ENCODE data around the gene GNRH2.
"Not testable (repeated sequence)": the region's sequence is repeated elsewhere in the genome, so short reads cannot be mapped to it uniquely, and the experiment has no call there.

The GNRH2 gene

GRCh38 chr20:3042625-3043024, 797 bp upstream of the GNRH2 start:
- no peak for DNase-seq (ENCODE audit: low spot score)

- no peak for DNase-seq (ENCODE audit: low spot score)
Observed at GRCh38 chr20:3044336-3044965, 1.0 kb downstream of the GNRH2 start.

DNA sequence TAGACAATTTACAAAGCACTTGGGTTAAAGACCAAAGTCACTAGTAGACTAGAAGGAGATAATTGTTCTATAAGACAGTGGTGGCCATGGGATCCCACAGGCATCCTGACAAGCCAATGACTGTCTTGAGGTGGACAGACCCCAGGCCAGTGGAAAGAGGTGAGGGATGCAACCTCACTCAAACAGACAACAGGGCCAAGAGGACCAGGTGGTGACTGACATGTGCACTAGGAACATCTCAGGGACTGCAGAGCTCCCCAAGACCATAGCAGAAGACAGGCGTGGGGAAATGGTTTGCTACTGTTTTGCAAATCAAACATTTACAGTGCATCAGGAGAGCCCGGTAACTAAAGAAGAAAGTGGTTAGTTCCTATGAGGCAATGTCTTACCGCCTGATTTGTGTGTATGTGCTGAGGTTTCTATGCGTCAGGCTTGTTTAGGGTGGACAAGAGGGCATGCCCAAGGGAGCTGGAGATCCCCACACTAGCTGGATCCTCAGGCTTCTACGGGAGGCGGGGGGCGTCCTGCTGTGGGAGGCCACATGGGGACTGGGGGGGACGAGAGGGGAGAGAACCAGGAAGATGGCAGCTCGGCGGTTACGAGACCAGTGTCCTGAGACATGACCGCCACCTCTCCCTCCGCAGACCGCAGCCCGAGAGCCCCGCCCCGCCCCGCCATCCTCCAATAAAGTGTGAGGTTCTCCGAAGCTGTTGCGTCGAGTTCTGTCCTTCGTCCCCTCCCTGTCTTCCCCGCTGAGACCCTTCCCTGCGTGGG, 1.8 kb downstream of the GNRH2 start:
- DNase-seq (ENCODE audit: low spot score): no peak

DNA sequence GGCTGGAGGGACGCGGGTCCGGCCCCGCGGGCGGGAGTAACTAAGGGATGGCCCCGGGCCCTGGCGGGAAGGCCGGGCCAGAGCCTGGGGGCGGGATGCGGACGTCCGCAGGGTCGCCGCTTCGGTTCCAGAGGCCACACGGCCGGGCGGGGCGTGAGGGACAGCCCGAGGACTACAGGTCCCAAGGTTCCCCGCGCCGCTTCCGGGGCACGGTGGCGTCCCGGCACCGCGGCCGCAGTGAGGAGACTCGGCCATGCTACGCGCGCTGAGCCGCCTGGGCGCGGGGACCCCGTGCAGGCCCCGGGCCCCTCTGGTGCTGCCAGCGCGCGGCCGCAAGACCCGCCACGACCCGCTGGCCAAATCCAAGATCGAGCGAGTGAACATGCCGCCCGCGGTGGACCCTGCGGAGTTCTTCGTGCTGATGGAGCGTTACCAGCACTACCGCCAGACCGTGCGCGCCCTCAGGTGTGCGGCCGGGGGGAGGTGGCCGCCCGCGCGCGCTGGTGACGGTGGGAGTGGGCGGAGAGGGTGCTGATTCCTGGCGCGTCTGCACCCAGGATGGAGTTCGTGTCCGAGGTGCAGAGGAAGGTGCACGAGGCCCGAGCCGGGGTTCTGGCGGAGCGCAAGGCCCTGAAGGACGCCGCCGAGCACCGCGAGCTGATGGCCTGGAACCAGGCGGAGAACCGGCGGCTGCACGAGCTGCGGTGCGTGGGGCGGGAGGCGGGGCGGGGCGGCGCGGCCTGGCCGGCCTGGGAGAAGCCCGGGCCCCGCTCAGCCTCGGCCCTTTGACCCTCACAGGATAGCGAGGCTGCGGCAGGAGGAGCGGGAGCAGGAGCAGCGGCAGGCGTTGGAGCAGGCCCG, 2.6 kb downstream of the GNRH2 start, which contains the start of gene MRPS26:
Gene MRPS26, plus strand, starts transcription at position 237 of the 861 bp plus-strand sequence. Its CDS starts 17 bp downstream, at position 254.
- DNase-seq (ENCODE audit: low spot score): peak; percentile 89

DNA sequence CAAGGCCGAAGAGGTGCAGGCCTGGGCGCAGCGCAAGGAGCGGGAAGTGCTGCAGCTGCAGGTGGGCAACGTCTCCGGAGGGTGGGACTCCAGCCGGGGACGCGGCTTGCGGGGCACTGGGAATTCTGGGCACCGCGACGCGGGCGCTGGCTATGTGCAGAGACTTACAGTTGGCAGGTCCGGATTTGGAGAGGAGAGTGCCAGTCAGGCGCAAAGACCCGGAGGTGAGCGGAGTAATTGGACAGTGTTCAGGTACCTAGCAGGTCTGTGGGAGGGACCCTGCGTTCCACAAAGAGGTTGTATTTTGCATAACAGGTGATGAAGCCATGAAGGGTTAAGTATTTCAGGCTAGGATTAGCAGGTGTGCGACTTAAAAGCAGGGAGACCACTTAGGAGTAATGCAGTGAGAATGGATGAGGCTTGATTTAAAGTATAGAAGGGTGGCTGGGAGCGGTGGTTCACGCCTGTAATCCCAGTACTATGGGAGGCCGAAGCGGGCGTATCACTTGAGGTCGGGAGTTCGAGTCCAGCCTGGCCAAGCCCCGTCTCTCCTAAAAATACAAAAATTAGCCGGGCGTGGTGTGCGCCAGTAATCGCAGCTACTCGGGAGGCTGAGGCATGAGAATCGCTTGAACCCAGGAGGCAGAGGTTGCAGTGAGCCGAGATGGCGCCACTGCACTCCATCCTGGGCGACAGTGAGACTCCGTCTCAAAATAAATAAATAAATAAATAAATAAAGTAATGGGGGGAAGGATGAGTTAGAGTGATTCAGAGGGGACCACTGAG, 3.4 kb downstream of the GNRH2 start:
- DNase-seq (ENCODE audit: low spot score): peak; percentile 23

DNA sequence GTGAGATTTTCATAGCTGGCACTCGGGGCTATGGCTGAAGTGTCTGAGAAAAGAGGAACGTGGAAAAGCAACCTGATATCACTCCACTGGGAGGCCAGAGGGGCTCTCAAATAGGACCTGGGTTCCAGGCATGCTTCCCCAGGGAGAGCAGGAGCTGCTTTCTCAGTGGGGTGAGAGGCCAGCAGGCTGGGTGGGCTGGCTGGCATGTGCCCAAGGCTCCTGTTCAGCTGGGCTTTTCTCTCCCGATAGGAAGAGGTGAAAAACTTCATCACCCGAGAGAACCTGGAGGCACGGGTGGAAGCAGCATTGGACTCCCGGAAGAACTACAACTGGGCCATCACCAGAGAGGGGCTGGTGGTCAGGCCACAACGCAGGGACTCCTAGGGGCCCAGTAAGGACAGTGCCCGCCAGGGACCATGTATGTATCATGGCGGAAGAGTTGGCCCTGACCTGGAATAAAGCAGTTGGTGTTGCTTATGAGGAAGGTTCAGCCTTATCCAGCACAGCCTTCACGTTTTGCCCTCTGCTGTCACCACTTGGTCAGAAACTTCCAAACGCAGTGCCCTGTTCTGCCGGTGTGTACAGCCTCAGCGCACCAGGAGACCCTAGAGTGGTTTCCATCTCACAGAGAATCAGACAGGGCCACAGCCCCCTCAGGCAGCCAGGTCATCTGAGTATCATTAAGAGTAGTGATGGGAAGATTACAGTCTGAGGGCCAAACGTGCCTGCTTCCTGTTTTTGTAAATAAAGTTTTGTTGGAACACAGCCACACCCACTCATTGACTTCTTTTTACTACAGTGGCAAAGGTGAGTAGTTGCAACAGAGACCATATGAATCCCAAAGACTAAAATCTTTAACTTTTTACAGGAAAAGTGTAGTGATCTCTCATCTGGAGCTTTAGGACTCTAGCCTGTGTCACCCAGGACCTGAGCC, 4.3 kb downstream of the GNRH2 start:
- no peak for DNase-seq (ENCODE audit: low spot score)

DNA sequence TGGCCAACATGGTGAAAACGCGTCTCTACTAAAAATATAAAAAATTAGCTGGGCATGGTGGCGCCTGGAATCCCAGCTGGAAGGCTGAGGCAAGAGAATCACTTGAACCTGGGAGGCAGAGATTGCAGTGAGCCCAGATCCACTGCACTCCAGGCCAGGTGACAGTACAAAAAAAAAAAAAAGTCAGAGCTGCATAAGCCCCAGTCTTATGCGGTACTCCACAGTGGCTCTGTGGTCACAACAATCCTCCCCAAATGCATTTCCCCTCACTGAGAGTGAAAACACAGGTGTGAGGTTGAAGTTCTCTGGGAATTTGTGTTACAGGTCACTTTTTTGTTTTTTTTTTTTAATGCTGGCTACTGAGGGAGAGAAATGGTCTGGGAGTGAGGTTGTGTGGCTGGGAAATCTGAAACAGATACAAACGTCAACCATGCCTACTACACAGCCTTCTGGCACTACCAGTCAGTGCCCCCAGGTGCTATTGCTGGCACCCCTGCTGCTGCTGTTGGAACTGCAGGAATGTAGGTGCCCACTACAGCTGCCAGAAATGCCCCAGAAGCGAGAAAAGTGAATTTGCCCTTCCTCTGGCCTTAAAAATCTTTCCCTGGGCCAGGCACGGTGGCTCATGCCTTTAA, 8.1 kb downstream of the GNRH2 start:
- no peak for DNase-seq (ENCODE audit: low spot score)

- no peak for DNase-seq (ENCODE audit: low spot score)
Observed at GRCh38 chr20:3059489-3059888, 16.1 kb downstream of the GNRH2 start.

GRCh38 chr20:3064119-3064518, 20.7 kb downstream of the GNRH2 start:
- not testable (repeated sequence) for DNase-seq (ENCODE audit: low spot score)

- DNase-seq (ENCODE audit: low spot score): no peak
Observed at GRCh38 chr20:3067139-3068014, 24.0 kb downstream of the GNRH2 start.

- DNase-seq (ENCODE audit: low spot score): no peak
Observed at GRCh38 chr20:3068075-3068474, 24.7 kb downstream of the GNRH2 start.

GRCh38 chr20:3068986-3069900, 25.8 kb downstream of the GNRH2 start:
- DNase-seq (ENCODE audit: low spot score): no peak

DNA sequence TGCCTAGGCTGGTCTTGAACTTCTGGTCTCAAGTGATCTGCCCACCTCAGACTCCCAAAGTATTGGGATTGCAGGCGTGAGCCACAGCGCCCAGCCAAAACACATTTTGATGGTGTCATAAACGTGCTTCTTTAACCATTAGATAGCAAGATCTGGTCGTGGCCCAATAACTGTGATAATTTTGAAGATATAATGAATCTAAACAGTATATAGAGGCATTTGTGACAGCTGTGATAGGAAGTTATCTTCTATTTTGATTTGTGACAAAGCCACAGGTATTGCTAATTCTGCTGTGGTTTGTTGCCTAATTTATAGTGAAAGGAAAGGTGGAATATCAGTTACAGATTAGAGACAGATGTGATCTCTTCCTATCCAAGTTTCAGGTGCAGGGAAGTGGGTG, 27.3 kb downstream of the GNRH2 start:
- no peak for DNase-seq (ENCODE audit: low spot score)

DNA sequence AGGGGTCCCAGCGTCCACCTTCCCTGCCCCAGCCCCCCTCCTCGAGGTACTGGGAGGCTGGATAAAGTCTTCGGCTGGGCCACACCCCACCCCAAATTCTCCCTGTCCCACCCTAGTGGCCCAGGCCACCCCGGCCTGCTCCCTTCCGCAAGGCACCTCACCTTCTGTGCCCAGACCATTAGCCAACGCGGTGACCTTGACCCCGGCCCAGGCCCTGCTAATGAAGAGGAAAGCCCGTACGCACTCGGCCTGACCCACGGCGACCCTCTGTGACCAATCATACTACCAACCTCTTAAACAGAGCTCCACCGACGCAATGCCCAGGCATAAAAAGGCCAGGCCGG, 27.8 kb downstream of the GNRH2 start:
- no peak for DNase-seq (ENCODE audit: low spot score)

- no peak for DNase-seq (ENCODE audit: low spot score)
Observed at GRCh38 chr20:3071610-3072529, 28.4 kb downstream of the GNRH2 start, which contains the start of gene OXT. Gene OXT, plus strand, starts transcription at chr20:3071620. Its CDS starts 36 bp downstream, at chr20:3071656.

GRCh38 chr20:3072530-3073250, 29.3 kb downstream of the GNRH2 start:
- DNase-seq (ENCODE audit: low spot score): no peak

All from putamen (tissue), 1 donor.